OCI-LY3 (cell line): ENCODE results near the gene UBAC2.

ENCODE experiments used
- CTCF ChIP-seq: fragments of 200-600, 300-600 bp; sonication (generic); IDR thresholded peaks from 2 replicates; pipeline ENCODE4 v1.5.1; 2014; ENCODE audit warnings: antibody characterized with exemption, low read length, low read depth
- EZH2phosphoT487 ChIP-seq: fragments of 200-600 bp; shearing (Covaris generic); IDR thresholded peaks from 2 replicates; pipeline ENCODE4 v1.6.1; 2018; ENCODE audit warnings: antibody characterized with exemption, mixed run types, low read depth

- TF ChIP-seq CTCF, result no peak
- no peak for TF ChIP-seq EZH2phosphoT487
Observed at GRCh38 chr13:99303863-99304521, 103.3 kb downstream of the UBAC2 start.
